ACHN (cell line): ENCODE data around the gene PRR20E.
"Not testable (repeated sequence)": the region's sequence is repeated elsewhere in the genome, so short reads cannot be mapped to it uniquely, and the experiment has no call there.

ENCODE experiments used
- DNase-seq: peaks from one replicate; pipeline ENCODE4 v3.0.0-alpha.2; 2015
- in situ Hi-C: cut with HindIII; loops from 2 replicates; pipeline ENCODE4 v1.10.0; 2017; ENCODE audit warnings: low sequenced_read_pairs, low pct_ligation_motif_present, low pct_unique_long_range_greater_than_20kb

Gene PRR20E

GRCh38 chr13:57166897-57167296 lies at the start of gene PRR20E:
TSS of gene PRR20E (plus strand) at chr13:57167197. CDS start at chr13:57167584, 387 bp downstream.
- DNase-seq, in situ Hi-C loops: not testable (repeated sequence)

DNA sequence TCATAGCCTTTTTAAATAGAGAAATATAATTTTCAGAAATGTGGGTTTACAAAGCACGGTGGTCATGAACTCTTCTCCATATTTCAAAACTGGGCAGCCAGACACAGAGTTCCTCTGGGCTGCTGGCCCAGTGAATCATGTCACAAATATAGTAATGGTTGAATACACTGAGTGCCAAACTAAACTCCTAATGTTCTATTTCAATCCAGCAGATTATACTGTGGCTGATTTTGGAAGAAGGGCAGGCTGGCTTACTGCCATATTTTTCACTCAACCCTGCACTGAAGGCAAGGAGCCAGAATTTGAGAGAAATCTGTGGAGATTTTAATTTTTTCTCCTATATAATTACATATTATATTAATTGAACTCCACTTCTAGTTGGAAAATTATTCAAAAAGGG lies 43.3 kb upstream of the PRR20E start:
- DNase-seq = no peak
- in situ Hi-C loops = no loop called here

- peak; percentile 0 for DNase-seq
- in situ Hi-C loops = no loop called here
These were observed 38.1 kb upstream of the PRR20E start for GRCh38 chr13:57128909-57129308.

- no peak for DNase-seq
- in situ Hi-C loops = no loop called here
These were observed 30.9 kb upstream of the PRR20E start for GRCh38 chr13:57136093-57136492.

- in situ Hi-C loops = no loop called here
These were observed 29.4 kb upstream of the PRR20E start for GRCh38 chr13:57137585-57137984.

DNA sequence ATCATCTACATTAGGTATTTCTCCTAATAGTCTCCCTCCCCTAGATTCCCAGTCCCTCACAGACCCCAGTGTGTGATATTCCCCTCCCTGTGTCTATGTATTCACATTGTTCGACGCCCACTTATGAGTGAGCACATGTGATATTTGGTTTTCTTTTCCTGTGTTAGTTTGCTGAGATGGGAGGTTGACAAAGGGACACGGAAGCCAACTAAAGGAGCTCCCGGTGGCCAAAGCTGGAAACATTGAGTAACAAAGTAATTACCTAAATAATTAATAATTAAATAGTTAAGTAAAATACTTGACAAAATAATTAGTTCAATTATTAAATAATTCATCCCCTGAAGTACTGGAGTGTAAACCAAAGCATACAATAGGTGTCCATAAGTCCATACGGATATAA lies 28.0 kb upstream of the PRR20E start:
- in situ Hi-C loops = no loop called here
- no peak for DNase-seq

More at GRCh38 chr13:57137585-57137984, 29.4 kb upstream of the PRR20E start:
- DNase-seq = no peak

GRCh38 chr13:57139781-57140180 lies 27.2 kb upstream of the PRR20E start:
- in situ Hi-C loops = not testable (repeated sequence)

GRCh38 chr13:57140235-57140968 lies 26.6 kb upstream of the PRR20E start, which contains the start of gene PRR20A:
TSS of gene PRR20A (plus strand) at chr13:57140918. CDS start at chr13:57141305, 387 bp downstream.
- DNase-seq, in situ Hi-C loops: not testable (repeated sequence)

More at GRCh38 chr13:57139781-57140180, 27.2 kb upstream of the PRR20E start:
- not testable (repeated sequence) for DNase-seq

DNA sequence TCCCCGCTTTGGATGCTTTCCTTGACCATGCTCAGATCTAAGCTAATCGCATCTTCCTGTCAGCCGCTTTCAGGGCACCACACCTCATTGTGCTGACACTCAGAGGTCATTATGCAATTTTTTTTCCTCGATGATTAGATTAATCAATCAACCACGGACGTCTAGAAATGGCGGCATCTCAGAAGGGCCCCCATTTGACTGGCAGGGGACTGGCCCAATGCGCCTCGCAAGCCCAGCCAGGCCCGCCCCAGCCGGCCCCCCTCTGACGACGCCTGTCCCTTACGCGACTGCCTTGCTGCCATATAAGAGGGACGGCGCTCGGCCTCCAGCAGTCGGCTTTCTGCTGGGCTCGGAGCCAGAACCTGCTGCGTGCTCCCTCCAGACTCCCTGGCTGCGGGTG lies 19.8 kb upstream of the PRR20E start, which contains the start of gene PRR20B:
Gene PRR20B, plus strand, starts transcription at position 301 of the 400 bp plus-strand sequence. CDS start 387 bp downstream, outside the sequence.
- in situ Hi-C loops, DNase-seq: not testable (repeated sequence)

- in situ Hi-C loops, DNase-seq: not testable (repeated sequence)
These were observed 18.9 kb upstream of the PRR20E start for GRCh38 chr13:57148106-57148505.

DNA sequence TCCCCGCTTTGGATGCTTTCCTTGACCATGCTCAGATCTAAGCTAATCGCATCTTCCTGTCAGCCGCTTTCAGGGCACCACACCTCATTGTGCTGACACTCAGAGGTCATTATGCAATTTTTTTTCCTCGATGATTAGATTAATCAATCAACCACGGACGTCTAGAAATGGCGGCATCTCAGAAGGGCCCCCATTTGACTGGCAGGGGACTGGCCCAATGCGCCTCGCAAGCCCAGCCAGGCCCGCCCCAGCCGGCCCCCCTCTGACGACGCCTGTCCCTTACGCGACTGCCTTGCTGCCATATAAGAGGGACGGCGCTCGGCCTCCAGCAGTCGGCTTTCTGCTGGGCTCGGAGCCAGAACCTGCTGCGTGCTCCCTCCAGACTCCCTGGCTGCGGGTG lies 13.2 kb upstream of the PRR20E start, which contains the start of gene PRR20C:
Gene PRR20C, plus strand, starts transcription at position 301 of the 400 bp plus-strand sequence. CDS start 387 bp downstream, outside the sequence.
- in situ Hi-C loops, DNase-seq: not testable (repeated sequence)

- in situ Hi-C loops, DNase-seq: not testable (repeated sequence)
These were observed 6.7 kb upstream of the PRR20E start, which contains the start of gene PRR20D for GRCh38 chr13:57160332-57160731. TSS of gene PRR20D (plus strand) at chr13:57160632. CDS start at chr13:57161019, 387 bp downstream.

- in situ Hi-C loops = no loop called here
- DNase-seq = no peak
These were observed 24.7 kb downstream of the PRR20E start for GRCh38 chr13:57191667-57192066.

GRCh38 chr13:57212989-57213388 lies 46.0 kb downstream of the PRR20E start:
- no peak for DNase-seq
- in situ Hi-C loops = no loop called here
